Thoracic aorta (tissue), 2 donors: ENCODE results near the gene ZKSCAN1. TPM values are rescaled to one million over a fixed set of nuclear protein-coding genes. Genes with fewer than 3 reads are reported as not detected.
A peak's percentile ranks its signal among the peaks of the same experiment; 100 is the strongest.

Source experiments
- ATAC-seq: fragments of 150-250 bp; one replicate; pipeline ENCODE4 v1.8.0; 2017; ENCODE audit warnings: low read depth; ENCODE audit not compliant: insufficient number of reproducible peaks, low FRiP score
- DNase-seq: peaks from one replicate; pipeline ENCODE4 v3.0.0-alpha.2; 2020; ENCODE audit warnings: low spot score
- H3K27ac ChIP-seq, 2 donors: fragments of 200-600 bp; sonication (generic); 1 replicate in 1 of 2; 2 replicates in 1 of 2; pipeline ENCODE4 v1.5.1; 2016; ENCODE audit warnings: mild to moderate bottlenecking in 2 of 2, moderate library complexity in 2 of 2
- H3K27me3 ChIP-seq: fragments of 200-600 bp; sonication (generic); replicated peaks from 2 replicates; pipeline ENCODE4 v1.6.0; 2016; ENCODE audit warnings: mild to moderate bottlenecking; ENCODE audit not compliant: insufficient read depth
- H3K36me3 ChIP-seq: fragments of 200-600 bp; sonication (generic); one replicate; pipeline ENCODE4 v1.5.1; 2016
- H3K4me1 ChIP-seq, 2 donors: fragments of 200-600 bp; sonication (generic); 1 replicate in 1 of 2; 2 replicates in 1 of 2; pipeline versions ENCODE4 v1.5.1 to v1.6.0; 2016; ENCODE audit warnings: low read depth in 2 of 2, mild to moderate bottlenecking in 1 of 2; ENCODE audit not compliant: control insufficient read depth in 1 of 2
- H3K4me3 ChIP-seq: fragments of 200-600 bp; sonication (generic); 2 replicates; pipeline ENCODE4 v1.5.1; 2016; ENCODE audit warnings: mild to moderate bottlenecking
- H3K9me3 ChIP-seq: fragments of 200-600 bp; sonication (generic); 2 replicates; pipeline ENCODE4 v1.5.1; 2016
- total RNA-seq, 2 donors: library from RNA; depleted of rRNA; stranded (reverse); fragments of >200 nt; gene quantifications; one replicate each; pipeline versions ENCODE4 v1.1.0 to v1.2.3, GENCODE V29; 2016
- TF ChIP-seq, protein P1 (sequence below): fragments of 200-600 bp; sonication (generic); IDR thresholded peaks from one replicate; pipeline ENCODE4 v1.5.1; 2019; ENCODE audit warnings: antibody characterized with exemption

The ZKSCAN1 gene
- total RNA-seq, 2 donors from 2014 or later = 25.6 to 42.5 TPM

DNA sequence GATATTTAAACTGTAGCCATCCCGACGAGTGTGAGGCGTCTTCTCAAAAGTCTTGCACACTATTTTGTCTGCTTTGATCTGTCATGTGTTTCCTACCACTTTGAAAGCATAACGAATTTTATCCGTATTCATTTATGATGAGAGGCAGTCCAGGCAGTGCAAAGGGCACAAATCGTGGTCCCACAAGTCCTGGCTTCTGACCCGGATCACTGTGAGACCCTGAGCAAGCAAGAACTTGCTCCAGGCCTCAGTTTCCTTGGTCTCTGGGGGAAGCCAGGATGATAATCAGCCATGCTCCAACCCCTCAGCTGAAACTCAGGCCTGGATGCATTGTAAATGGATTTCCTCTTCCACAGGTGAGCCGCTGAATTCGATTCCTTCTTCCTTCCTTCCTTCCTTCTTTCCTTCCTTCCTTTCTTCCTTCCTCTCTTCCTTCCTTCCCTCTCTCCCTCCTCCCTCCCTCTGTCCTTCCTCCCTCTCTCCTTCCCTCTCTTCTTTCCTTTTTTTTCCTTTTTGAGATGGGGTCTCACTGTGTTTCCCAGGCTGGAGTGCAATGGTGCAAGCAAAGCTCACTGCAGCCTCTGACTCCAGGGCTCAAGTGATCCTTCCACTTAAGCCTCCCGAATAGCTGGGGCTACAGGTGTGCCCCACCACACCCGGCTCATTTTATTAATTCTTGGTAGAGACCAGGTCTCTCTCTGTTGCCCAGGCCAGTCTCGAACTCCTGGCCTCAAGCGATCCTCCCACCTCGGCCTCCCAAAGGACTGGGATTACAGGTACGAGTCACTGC lies 18.4 kb upstream of the ZKSCAN1 start:
- DNase-seq (no peak), ATAC-seq (no peak)
- H3K27me3 ChIP-seq = no peaks in the 10 kb centered on the region
- no peaks in the 10 kb centered on the region for H3K9me3 ChIP-seq
- H3K27ac ChIP-seq = peak overlapping the region in 1 of 2 donors; percentile 47
- no peaks in the 10 kb centered on the region for H3K36me3 ChIP-seq
- peaks cover 0 to 10% of the 10 kb centered on the region in 2 donors for H3K4me1 ChIP-seq
- TF ChIP-seq, protein P1, sequence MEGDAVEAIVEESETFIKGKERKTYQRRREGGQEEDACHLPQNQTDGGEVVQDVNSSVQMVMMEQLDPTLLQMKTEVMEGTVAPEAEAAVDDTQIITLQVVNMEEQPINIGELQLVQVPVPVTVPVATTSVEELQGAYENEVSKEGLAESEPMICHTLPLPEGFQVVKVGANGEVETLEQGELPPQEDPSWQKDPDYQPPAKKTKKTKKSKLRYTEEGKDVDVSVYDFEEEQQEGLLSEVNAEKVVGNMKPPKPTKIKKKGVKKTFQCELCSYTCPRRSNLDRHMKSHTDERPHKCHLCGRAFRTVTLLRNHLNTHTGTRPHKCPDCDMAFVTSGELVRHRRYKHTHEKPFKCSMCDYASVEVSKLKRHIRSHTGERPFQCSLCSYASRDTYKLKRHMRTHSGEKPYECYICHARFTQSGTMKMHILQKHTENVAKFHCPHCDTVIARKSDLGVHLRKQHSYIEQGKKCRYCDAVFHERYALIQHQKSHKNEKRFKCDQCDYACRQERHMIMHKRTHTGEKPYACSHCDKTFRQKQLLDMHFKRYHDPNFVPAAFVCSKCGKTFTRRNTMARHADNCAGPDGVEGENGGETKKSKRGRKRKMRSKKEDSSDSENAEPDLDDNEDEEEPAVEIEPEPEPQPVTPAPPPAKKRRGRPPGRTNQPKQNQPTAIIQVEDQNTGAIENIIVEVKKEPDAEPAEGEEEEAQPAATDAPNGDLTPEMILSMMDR = no peak
- peak overlapping the region; percentile 76 for H3K4me3 ChIP-seq

DNA sequence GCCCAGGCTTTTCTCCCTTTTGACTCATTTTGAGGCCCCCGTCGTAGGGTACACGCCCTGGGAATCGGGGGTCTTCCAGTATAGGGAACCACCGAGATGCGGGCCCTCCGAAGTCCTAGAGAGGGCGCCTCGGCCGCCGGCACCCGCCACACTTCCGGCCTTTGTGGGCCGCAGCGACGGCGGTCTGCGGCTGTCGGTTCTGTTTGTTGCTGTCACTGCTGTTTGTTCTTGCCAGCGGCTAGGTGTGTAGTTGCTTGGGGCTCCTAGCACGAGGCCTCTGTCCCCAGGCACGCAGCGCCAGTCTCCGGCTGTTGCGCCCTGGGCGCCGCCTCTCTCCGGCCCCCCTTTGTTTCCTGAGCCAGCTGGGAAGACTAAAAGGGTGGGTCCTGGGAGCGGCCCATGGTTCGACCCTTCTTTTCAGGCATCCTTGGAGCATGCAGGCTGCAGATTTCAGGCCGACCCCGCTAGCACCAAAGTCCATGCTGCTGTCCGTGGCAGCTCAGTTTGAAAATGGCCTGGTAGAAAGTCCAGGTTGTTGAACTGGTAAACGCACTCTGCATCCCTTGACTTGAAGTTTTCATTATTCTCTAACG lies 17.8 kb upstream of the ZKSCAN1 start:
- H3K27ac ChIP-seq = peak overlapping the region; percentile 18 to 47
- H3K4me1 ChIP-seq = peaks cover 0 to 10% of the 10 kb centered on the region in 2 donors
- DNase-seq (no peak), ATAC-seq (no peak)
- no peaks in the 10 kb centered on the region for H3K36me3 ChIP-seq
- H3K27me3 ChIP-seq = no peaks in the 10 kb centered on the region
- no peaks in the 10 kb centered on the region for H3K9me3 ChIP-seq
- H3K4me3 ChIP-seq = peak overlapping the region; percentile 76
- TF ChIP-seq, protein P1 = no peak

DNA sequence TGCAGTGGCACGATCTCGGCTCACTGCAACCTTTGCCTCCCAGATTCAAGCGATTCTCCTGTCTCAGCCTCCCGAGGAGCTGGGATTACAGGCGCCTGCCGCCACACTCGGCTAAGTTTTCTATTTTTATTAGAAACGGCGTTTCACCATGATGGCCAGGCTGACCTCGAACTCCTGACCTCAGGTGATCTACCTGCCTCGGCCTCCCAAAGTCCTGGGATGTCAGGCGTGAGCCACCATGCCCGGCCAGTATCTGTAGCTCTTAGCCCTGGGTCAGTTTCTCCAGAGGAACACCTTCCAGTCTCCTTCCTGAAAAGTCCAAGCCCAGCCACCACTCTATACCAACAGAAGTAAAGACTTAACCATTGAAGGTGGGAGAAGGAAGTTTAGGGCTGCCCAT lies 15.2 kb upstream of the ZKSCAN1 start:
- Histone ChIP-seq H3K27ac (no peak overlapping the region), H3K9me3 (no peaks in the 10 kb centered on the region), H3K4me3 (no peak overlapping the region), H3K36me3 (no peaks in the 10 kb centered on the region), H3K27me3 (no peaks in the 10 kb centered on the region), H3K4me1 (peaks cover 0 to 10% of the 10 kb centered on the region in 2 donors)
- TF ChIP-seq, protein P1 = no peak
- DNase-seq = no peak
- no peak for ATAC-seq

DNA sequence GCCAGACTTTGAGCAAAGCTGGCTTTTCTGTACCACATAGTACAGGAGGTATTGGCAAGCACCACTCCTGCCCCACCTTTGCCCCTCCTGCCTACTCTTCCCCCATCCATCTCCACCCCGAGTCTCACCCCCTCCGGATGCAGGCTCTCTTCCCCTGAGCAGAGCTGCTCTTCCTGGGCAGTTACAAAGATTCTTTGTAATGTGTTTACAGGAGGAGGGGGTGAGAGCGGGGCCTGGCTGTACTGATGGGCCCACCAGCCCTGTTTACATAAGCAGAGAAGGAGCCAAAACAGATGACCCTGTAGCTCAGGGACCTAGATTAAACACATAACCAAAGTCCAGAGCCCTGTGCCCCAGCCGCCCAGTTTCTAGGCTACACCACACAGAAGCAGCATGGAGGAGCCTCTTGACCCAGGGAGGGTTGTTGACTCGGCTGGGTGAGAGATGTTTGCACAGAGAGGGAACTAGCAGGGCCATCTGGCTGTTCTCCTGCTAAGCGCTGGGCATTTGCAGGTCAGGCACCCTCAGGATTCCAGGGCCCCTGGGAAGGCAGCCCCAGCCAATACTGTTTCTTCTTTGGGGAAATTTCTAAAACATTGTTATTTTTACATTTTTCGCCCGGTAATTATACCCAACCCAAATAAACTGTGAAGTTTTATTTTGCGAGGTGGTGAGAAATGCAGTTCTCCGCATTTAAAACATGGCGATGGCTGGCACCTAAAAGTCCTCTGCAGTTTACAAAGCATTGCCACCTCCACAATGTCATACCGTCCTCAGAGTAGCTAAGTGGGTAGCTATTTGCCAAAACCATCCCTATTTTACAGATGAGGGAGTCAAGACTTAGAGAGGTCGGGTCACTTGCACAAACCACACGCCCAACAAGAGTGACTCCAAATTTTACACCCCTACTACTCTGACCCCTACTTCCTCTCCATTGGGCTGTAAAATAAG lies 11.4 kb upstream of the ZKSCAN1 start:
- ATAC-seq = no peak
- Histone ChIP-seq H3K27ac (no peak overlapping the region), H3K9me3 (no peaks in the 10 kb centered on the region), H3K4me3 (no peak overlapping the region), H3K27me3 (no peaks in the 10 kb centered on the region), H3K4me1 (no peaks in the 10 kb centered on the region), H3K36me3 (no peaks in the 10 kb centered on the region)
- TF ChIP-seq, protein P1 = no peak
- no peak for DNase-seq

DNA sequence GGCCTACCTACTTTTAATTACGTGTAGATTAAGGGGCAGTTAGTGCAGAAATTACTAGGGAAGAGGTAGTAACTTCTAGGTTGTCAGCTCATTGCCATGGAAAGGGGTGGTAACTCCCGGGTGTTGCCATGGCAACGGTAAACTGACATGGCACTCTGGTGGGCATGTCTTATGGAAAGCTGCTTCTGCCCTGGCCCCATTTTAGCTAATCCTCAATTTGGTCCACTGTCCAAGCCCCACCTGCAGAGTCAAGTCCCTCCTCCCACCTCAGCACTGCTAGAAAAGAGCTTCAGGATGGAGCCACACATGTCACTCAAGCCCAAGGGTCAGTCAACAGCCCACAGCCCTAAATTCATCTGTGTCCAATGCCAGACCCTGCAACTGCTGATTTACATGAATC lies 7.5 kb upstream of the ZKSCAN1 start:
- no peaks in the 10 kb centered on the region for H3K27me3 ChIP-seq
- H3K4me3 ChIP-seq = no peak overlapping the region
- no peak overlapping the region for H3K27ac ChIP-seq
- DNase-seq (no peak), ATAC-seq (no peak)
- H3K36me3 ChIP-seq = no peaks in the 10 kb centered on the region
- TF ChIP-seq, protein P1 = no peak
- no peaks in the 10 kb centered on the region for H3K4me1 ChIP-seq
- H3K9me3 ChIP-seq = no peaks in the 10 kb centered on the region
